ENCODE data around the gene MAN2B2. TPM values are rescaled to one million over a fixed set of nuclear protein-coding genes. Genes with fewer than 3 reads are reported as not detected.

MAN2B2 gene
- total RNA-seq, 1 experiment from 2014 or later: 11.7 TPM

DNA sequence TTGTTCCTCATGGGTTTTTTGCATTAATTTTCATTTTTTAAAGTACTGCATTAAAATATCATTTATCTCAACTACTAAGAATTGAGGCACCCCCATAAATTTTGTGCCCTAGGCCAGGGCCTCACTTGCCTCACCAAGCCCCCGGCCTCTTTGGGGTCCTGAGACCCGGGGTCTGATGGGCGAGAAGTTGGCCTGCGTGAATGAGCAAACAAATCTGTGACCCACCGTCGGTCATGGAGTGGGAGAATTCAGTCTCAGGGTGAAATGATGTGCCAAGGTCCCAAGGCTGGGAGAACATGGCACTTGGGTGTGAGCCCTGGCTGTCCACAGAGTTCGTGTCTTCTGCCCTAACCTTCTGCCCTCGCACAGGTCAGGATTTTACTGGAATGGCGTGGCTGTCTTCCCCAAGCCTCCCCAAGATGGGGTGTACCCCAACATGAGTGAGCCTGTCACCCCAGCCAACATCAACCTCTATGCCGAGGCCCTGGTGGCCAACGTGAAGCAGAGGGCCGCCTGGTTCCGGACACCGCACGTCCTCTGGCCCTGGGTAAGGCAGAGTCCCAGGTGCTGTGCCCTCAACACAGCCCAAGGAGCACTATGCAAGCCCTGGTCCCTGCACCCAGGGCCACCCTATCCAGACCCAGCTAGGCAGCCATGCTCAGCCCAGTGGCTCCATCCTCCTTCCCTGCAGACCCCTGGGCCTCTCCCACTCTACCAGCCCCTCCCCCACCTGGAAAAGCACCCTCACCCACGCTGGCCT, 18.0 kb downstream of the MAN2B2 start:
- DNase-seq (ENCODE audit: low read depth): no peak

GRCh38 chr4:6594341-6594740, 19.4 kb downstream of the MAN2B2 start:
- DNase-seq (ENCODE audit: low read depth): no peak

- DNase-seq (ENCODE audit: low read depth): peak; percentile 58
Observed at GRCh38 chr4:6594826-6595355, 19.9 kb downstream of the MAN2B2 start.

DNA sequence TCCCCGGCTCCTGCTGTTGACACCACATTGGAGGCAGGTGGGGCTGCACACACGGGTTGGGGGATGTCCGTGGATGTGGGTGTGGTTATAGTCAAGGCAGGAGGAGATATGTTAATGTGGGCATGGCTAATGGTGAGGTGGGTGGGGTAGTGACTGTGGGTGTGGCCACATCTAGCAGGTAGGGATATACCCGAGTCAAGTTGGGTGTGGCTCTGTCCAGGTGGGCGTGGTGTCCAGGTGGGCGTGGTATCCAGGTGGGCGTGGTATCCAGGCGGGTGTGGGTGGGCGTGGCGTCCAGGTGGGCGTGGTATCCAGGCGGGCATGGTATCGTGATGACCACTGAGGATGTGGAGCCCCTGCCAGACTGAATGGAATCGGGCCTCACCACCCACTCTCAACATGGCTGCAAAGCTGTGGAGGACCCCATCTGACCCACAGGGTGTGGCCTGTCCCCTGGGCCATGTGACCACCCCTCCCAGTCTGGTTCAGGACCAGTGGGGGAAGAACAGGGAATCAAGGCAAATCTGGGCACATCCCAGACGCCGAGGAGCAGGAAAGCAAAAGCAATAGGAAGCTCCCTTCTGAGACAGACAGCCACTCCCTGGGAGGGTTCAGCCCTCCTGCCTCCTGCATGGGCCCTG, 21.0 kb downstream of the MAN2B2 start:
- no peak for DNase-seq (ENCODE audit: low read depth)

- no peak for DNase-seq (ENCODE audit: low read depth)
Observed at GRCh38 chr4:6596948-6597347, 22.0 kb downstream of the MAN2B2 start.

- DNase-seq (ENCODE audit: low read depth): no peak
Observed at GRCh38 chr4:6598127-6598526, 23.1 kb downstream of the MAN2B2 start.

DNA sequence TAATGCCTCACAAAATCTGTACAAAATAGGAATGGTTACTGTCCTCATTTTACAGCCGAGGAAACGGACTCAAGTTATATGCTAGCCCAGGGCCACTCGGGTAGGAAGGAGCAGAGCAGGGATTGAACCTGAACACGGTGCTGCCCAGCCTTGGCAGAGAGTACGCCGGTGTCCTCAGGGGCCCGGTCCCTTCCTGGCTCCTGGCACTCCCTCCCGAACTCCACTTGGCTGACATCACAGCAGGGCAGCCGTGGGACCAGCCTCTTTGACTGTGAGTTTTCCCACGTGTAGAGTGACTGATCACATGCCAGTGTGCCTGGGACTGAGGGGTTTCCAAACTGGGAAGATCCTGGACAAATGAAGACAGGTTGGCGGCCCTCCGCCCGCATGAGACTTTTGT, 23.7 kb downstream of the MAN2B2 start:
- DNase-seq (ENCODE audit: low read depth): no peak

DNA sequence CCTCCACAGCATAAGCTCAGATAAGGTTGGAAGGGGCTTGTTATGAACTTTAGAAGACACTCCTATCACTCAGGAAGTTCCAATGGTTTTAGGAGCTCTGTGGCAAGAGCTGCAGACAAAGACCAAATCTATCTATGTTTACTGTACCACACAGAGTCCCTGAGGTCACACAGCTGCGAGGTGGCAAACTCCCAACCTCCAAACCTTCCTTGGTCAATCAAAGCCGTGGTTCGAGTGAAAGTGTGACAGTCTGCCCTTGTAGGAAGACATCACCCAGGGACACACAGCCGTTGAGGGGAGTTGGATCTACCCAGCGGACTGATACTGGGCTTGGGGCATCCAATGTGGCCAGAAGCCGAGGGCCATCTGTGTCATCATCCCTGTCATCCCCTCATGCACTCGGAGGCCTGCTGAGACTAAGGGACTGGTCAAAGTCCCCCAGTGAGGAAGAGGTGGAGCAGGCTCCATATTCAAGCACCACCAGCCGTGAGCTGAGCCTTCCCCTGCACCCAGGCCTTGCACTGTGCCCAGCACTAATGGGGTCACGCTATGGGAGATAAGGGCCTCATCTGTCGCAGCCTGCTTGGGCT, 26.8 kb downstream of the MAN2B2 start:
- no peak for DNase-seq (ENCODE audit: low read depth)

DNA sequence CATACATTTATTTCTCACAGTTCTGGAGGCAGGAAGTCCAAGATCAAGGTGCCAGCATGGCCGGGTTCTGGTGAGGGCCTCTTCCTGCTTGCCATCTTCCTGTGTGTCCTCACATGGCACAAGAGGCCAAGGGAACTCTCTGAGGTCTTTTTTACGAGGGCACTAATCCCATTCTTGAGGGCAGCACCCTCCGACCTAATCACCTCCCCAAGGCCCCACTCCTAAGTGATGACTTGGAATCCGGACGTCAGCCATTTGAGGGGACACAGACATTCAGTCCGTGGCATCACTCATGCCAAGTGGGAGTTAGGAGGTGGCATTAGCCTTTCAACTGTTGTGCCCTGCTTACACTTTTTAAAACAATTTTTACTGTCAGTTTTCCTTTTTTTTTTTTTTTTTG, 27.3 kb downstream of the MAN2B2 start:
- no peak for DNase-seq (ENCODE audit: low read depth)

GRCh38 chr4:6603128-6603527, 28.1 kb downstream of the MAN2B2 start:
- no peak for DNase-seq (ENCODE audit: low read depth)

DNA sequence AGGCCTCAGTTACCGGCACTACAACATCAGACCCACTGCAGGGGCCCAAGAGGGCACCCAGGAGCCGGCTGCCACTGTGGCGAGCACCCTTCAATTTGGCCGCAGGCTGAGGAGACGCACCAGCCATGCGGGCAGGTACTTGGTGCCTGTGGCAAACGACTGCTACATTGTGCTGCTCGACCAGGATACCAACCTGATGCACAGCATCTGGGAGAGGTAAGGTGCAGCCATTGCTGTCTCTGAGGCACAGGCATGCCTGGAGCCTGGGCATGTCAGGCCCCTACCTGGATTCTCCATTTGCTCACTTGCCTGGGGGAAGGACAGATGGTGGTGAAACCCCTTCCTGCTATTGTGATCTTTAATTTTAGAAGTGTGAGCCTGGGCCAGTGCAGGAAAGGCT, 30.1 kb downstream of the MAN2B2 start:
- no peak for DNase-seq (ENCODE audit: low read depth)

DNA sequence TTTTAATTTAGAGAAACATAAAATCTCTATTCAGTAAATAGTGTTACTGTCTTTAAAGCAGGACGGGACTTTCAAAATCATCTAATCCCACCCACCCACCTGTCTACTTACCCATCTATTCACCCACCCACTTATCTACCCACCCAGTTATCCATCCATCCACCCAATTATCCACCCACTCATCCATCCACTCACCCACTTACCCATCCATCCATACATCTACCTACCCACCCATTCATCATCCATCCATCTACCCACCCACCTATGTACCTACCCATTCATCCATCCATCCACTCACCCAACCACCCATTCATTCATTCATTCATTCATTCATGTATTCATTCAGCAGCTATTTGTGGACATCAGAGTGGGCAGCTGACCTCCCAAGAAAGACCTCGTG, 30.6 kb downstream of the MAN2B2 start:
- DNase-seq (ENCODE audit: low read depth): no peak

DNA sequence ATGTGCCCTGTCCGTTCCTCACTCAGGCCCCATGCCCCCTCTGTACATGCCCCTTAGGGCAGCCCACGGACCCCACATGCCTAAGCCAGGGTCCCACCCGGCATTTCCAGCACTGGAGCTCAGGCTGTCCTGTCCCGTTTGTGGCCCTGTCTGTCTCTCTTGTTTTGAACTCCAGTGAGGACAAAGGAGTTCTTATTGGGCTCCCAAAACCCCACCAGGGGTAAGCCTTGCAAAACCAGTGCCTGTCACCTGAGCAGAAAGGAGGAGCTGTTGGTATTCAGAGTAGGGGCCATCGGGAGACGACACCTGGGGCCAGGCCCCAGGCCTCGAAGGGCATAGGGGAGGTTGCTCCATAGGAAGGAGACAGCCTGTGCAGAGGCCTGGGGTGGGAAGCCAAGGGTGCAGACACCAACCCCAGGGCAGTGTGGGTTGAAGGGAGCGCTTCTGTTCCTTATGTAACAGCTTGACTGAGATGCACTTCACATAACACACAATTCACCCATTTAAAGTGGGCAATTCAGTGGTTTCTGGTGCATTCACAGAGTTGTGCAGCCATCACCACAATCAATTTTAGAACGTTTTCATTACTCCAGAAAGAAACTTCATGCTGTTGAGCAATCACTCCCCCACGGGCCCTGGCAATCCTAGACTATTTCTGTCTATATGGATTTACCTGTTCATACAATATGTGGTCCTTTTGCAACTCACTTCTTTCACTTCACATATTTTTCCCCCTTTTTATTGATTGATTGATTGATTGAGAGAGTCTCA, 31.7 kb downstream of the MAN2B2 start:
- no peak for DNase-seq (ENCODE audit: low read depth)

DNA sequence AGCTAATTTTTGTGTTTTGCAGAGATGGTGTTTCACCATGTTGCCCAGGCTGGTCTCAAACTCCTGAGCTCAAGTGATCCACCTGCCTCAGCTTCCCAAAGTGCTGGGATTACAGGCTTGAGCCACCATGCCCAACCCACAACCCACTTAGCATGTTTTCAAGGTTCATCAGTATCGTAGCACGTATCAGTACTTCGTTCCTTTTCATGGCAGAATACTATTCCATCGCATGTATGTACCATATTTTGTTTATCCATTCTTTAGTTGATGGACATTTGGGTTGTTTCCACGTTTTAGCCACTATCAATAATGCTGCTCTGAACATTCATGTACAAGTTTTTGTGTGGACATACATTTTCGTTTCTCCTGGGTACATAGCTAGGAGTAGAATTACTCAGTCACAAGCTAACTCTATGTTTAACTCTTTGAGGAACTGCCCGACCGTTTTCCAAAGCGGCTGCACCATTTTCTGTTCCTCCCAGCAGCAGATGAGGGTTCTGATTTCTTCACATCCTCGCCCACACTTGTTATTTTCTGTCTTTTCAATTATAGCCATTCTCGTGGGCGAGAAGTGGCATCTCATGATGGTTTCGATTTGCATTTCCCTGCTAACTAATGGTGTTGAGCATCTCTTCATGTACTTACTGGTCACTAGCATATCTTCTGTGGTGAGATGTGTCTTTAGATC, 32.5 kb downstream of the MAN2B2 start:
- DNase-seq (ENCODE audit: low read depth): no peak

GRCh38 chr4:6608758-6609414, 33.9 kb downstream of the MAN2B2 start:
- no peak for DNase-seq (ENCODE audit: low read depth)

- DNase-seq (ENCODE audit: low read depth): no peak
Observed at GRCh38 chr4:6609415-6610079, 34.6 kb downstream of the MAN2B2 start.

GRCh38 chr4:6610856-6611430, 36.0 kb downstream of the MAN2B2 start:
- DNase-seq (ENCODE audit: low read depth): no peak

DNA sequence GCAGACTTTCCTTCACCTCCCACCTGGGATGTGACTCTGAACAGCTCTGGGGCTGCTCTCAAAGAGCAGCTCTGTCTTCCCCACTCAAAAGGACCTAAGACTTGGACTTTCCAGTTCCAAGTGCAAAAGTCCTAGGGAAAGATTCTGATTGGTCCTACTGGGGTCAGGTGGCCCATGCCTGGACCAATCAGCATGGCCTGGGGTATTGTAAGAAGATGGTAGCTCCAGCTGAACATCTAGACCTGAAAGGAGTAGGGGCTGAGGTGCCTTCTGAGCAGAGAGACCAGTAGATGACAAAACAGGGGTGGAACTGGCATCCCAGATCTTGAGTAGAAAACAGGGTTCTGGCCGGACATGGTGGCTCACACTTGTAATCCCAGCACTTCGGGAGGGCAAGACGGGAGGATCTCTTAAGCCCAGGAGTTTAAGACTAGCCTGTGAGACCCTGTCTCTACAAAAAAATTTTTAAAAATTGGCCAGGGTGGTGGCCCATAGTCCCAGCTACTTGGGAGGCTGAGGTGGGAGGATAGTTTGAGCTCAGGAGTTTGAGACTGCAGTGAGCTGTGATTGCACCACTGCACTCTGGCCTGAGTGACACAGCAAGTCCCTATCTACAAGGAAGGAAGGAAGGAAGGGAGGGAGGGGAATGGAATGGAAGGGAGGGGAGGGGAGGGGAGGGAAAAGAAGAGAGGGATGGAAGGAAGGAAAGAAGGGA, 38.1 kb downstream of the MAN2B2 start:
- no peak for DNase-seq (ENCODE audit: low read depth)

Data from HT1080 (cell line).